Islet precursor cell (in vitro differentiated cells): ENCODE measurements around the gene CLDND2.
A peak's percentile ranks its signal among the peaks of the same experiment; 100 is the strongest.

Experiments
- DNase-seq: peaks from one replicate; pipeline ENCODE4 v3.0.0-alpha.2; 2018

Gene CLDND2

DNA sequence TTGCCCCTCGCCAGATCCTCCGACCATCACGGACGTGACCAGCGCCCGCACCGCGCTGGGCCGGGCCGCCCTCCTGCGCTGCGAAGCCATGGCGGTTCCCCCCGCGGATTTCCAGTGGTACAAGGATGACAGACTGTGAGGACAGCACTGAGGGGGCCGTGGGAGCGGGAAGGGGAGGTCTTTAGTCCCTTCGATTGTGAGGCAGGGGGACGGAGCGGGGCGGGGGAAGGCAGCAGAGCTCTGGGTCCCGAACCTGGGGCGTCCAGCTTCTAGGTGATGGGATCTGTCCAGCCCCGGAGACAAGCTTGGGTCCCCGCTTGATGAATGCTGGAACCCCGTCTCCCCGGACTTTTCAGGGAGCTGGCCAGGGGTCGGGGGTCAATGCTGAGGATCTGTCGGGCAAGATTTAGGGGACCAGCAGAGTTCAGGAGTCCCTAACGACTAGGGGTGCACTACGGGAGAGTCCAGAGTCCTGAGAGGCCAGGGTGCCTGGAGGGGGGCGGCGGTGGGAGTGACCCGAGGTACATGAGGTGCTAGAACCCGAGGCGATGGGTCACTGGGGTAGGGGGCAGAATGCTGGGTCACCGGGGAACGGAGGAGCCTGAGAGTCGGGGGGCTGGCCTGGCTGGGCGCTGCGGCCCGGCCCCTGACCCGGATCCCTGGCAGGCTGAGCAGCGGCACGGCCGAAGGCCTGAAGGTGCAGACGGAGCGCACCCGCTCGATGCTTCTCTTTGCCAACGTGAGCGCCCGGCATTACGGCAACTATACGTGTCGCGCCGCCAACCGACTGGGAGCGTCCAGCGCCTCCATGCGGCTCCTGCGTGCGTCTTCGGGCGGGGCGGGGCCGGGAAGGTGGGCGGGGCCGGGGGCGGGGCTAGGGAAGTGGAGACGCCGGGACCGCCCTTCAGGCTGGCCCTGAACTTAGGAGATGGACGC is 41.5 kb downstream of the CLDND2 start:
- peak; percentile 88 for DNase-seq

- DNase-seq, result no peak
Observed at GRCh38 chr19:51326216-51327065, 42.4 kb downstream of the CLDND2 start.

DNA sequence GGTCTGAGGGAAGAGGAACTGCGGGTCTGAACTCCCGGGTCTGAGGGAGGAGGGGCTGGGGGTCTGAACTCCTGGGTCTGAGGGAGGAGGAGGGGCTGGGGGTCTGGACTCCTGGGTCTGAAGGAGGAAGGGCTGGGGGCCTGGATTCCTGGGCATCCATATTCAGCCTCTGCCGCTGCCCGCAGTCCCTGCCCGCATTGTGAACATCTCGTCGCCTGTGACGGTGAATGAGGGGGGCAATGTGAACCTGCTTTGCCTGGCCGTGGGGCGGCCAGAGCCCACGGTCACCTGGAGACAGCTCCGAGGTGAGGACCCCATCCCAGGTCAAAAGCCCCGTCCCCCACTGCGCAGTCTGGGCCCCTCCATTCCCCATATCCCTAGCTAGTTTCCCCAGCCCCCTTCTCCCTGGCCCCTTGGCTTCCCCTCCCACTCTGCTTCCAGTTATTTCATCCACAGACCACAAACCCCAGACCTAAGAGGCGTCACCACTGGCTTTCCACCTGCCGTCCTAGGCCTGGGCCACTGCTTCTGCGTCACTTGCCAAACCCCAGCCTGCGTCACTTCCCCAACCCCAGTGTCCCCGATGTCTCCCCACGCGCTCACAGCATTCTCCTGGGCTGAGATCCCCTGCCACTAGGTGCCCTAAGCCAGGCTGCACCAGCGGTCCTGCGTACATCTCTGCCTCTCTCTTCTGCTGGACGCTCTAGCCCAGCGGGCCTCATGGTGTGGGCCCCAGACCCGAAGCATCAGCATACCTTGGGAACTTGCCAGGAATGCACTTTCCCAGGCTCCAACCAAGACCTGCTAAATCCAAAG is 43.4 kb downstream of the CLDND2 start:
- DNase-seq, result no peak

- no peak for DNase-seq
Observed at GRCh38 chr19:51324167-51324481, 44.7 kb downstream of the CLDND2 start.

DNA sequence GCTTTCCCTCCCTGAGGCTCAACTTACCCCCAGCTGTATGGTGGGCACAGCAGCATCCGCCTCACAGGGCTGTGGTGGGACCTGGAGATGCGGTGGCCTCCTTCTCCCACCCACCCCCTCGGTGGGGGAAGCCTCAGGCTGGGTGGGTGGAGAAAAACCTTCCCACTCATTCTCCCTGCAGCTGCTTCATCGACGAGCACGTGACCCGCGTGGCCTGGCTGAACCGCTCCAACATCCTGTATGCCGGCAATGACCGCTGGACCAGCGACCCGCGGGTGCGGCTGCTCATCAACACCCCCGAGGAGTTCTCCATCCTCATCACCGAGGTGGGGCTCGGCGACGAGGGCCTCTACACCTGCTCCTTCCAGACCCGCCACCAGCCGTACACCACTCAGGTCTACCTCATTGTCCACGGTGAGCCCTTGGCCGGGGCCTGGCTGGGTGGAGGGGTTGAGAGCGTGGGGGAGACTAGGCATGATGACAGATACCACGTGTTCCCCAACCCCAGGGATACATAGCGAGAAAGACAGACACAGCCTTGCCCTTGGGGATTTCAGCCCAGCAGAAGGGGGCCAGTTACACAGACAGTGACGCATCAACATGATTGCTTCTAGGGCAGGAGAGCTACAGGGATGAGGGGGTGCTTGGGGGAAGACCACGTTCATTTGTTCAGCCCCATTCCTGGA is 45.2 kb downstream of the CLDND2 start:
- DNase-seq, result no peak

DNA sequence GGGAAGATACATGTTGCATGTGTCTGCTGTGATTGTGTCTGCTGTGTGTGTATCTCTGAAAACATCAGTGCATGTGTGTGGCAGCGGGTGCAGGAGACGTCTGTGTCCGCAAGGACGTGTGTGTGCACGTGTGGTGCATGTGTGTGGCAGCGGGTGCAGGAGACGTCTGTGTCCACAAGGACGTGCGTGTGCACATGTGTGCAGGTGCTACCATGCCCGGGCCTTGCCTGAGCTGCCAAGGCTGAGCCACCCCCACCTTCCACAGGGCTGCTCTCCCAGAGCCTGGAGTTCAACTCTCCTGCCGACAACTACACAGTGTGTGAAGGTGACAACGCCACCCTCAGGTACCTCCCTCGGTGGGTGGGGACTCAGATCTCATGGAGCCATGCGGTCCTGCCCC is 47.0 kb downstream of the CLDND2 start:
- DNase-seq, result no peak

DNA sequence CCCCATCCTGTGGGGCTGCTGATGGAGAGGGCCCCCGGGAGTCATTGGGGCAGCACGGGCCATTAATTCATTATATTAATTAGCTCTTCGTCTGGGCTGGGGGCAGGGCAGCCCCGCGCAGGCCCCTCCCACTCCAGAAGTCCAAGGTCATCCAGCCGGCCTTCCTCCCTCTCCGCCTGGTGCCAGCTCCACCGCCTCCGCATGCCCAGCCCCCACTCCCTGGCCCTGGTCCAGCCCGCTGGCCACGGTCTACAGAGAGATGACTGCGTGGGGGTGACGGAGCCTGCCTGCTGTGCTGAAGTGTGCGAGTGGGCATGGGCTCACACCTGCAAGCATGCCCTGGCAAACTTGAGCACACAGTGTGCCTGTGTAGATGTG is 48.5 kb downstream of the CLDND2 start:
- DNase-seq, result no peak

- no peak for DNase-seq
Observed at GRCh38 chr19:51319649-51320279, 49.0 kb downstream of the CLDND2 start.

GRCh38 chr19:51318687-51319648 is 49.8 kb downstream of the CLDND2 start:
- no peak for DNase-seq

GRCh38 chr19:51317968-51318367 is 50.8 kb downstream of the CLDND2 start:
- DNase-seq, result no peak

- DNase-seq, result no peak
Observed at GRCh38 chr19:51317376-51317775, 51.4 kb downstream of the CLDND2 start.
